K562 (cell line): ENCODE data around the gene SPATA19. TPM values are rescaled to one million over a fixed set of nuclear protein-coding genes. Genes with fewer than 3 reads are reported as not detected.

Experiments used
- ATAC-seq: fragments of 200-7000 bp; cut with Tn5 transposase; 3 replicates; pipeline ENCODE4 v1.9.1; 2020; ENCODE audit warnings: moderate library complexity
- BruUV-seq: library from RNA; stranded (reverse); fragments of 400-500 nt; replicated peaks from 2 replicates; lab custom pipeline; 2021; lab: Mats Ljungman, UMichigan
- CTCF ChIA-PET: fragments of 300-600 bp; formaldehyde crosslinking; extraction: SDS; loops from one replicate; lab custom pipeline; 2021; ENCODE audit warnings: low intra/inter-chr PET ratio; lab: Yijun Ruan, JAX
- POLR2A ChIA-PET: fragments of 300-600, 350-650 bp; sonication (Branson Sonifier 250); formaldehyde crosslinking; extraction: SDS; loops from one replicate; lab custom pipeline; 2021; ENCODE audit warnings: antibody characterized with exemption, inconsistent platforms; lab: Yijun Ruan, JAX
- DNase-seq, 4 experiments: peaks; one replicate each; pipeline versions ENCODE4 v3.0.0 to v3.0.0-alpha.2; 2011 to 2018; ENCODE audit warnings: low spot score in 3 of 4, mixed read lengths in 3 of 4; ENCODE audit errors: extremely low read depth in 1 of 4
- FAIRE-seq: peaks from 2 replicates; lab custom pipeline; 2011; peaks lifted over from hg19 to GRCh38; lab: Jason Lieb, UNC
- H2AFZ ChIP-seq: 2 replicates; pipeline ENCODE4 v1.6.0; 2011; ENCODE audit warnings: low read depth, low read length, control low read depth, inconsistent platforms
- H3K27ac ChIP-seq: fragments of 200-600 bp; 3 replicates; pipeline ENCODE4 v1.8.0; 2011; ENCODE audit warnings: low read depth, mild to moderate bottlenecking, control low read depth, inconsistent platforms, low read length, moderate library complexity, mixed read lengths; ENCODE audit errors: extremely low read depth
- H3K27me3 ChIP-seq, 2 experiments: fragments of 300-600 bp in 1 of 2; 2 replicates in 1 of 2; 3 replicates in 1 of 2; pipeline versions ENCODE4 v1.6.0 to v1.8.0; 2011; ENCODE audit warnings: inconsistent platforms in 2 of 2, low read length in 2 of 2, mild to moderate bottlenecking in 1 of 2, mixed read lengths in 1 of 2, moderate library complexity in 1 of 2; ENCODE audit not compliant: control insufficient read depth in 2 of 2, insufficient read depth in 2 of 2
- H3K36me3 ChIP-seq: fragments of 300-600 bp; 3 replicates; pipeline ENCODE4 v1.8.0; 2011; ENCODE audit warnings: mild to moderate bottlenecking, low read length, inconsistent platforms; ENCODE audit not compliant: control insufficient read depth, insufficient read depth
- H3K4me1 ChIP-seq, 2 experiments: fragments of 200-600 bp in 1 of 2; replicated peaks in 1 of 2; 2 replicates in 1 of 2; 3 replicates in 1 of 2; pipeline versions ENCODE4 v1.5.1 to v1.8.0; 2011; ENCODE audit warnings: inconsistent platforms in 2 of 2, low read length in 2 of 2, mild to moderate bottlenecking in 1 of 2, mixed read lengths in 1 of 2, moderate library complexity in 1 of 2; ENCODE audit not compliant: control insufficient read depth in 2 of 2, insufficient read depth in 2 of 2
- H3K4me2 ChIP-seq: 2 replicates; pipeline ENCODE4 v1.6.1; 2011; ENCODE audit warnings: low read length, control low read depth, inconsistent platforms, mixed read lengths; ENCODE audit not compliant: insufficient read depth
- H3K4me3 ChIP-seq: fragments of 200-600 bp; sonication (generic), shearing (Covaris generic); 2 replicates; pipeline ENCODE4 v1.5.1; 2016; ENCODE audit warnings: control low read depth, inconsistent platforms
- H3K79me2 ChIP-seq: fragments of 200-600 bp; 3 replicates; pipeline ENCODE4 v1.8.0; 2011; ENCODE audit warnings: low read length, inconsistent platforms; ENCODE audit not compliant: control insufficient read depth, insufficient read depth
- H3K9ac ChIP-seq, 2 experiments: 2 replicates each; pipeline versions ENCODE4 v1.6.0 to v1.6.1; 2011; ENCODE audit warnings: low read depth in 2 of 2, low read length in 2 of 2, control low read depth in 1 of 2, inconsistent platforms in 1 of 2, mild to moderate bottlenecking in 1 of 2, mixed read lengths in 1 of 2; ENCODE audit not compliant: insufficient read depth in 1 of 2
- H3K9me1 ChIP-seq: one replicate; pipeline ENCODE4 v1.6.0; 2011; ENCODE audit warnings: inconsistent platforms, mild to moderate bottlenecking, low read length, moderate library complexity; ENCODE audit not compliant: control insufficient read depth, insufficient read depth
- H3K9me3 ChIP-seq: replicated peaks from 2 replicates; pipeline ENCODE4 v1.5.1; 2011; ENCODE audit warnings: low read depth, low read length, inconsistent platforms; ENCODE audit not compliant: control insufficient read depth, insufficient read depth
- H4K20me1 ChIP-seq: replicated peaks from 2 replicates; pipeline ENCODE4 v1.6.1; 2011; ENCODE audit warnings: low read length, inconsistent platforms, mixed read lengths; ENCODE audit not compliant: control insufficient read depth, insufficient read depth
- GATAD2B ChIP-seq: fragments of 450-650 bp; IDR thresholded peaks from 2 replicates; pipeline ENCODE4 v1.6.1; 2017; ENCODE audit warnings: mild to moderate bottlenecking, borderline replicate concordance
- JUN ChIP-seq, 2 experiments: sonication (generic) in 1 of 2; formaldehyde crosslinking in 1 of 2; IDR thresholded peaks; 2 replicates each; pipeline versions ENCODE4 v1.6.1 to v1.8.0; 2012 to 2022; ENCODE audit warnings: borderline replicate concordance in 2 of 2, mild to moderate bottlenecking in 2 of 2, improper control_type of control experiment in 1 of 2, low read depth in 1 of 2, low read length in 1 of 2, missing genetic modification reagents in 1 of 2
- LEF1 ChIP-seq: fragments of 450-650 bp; IDR thresholded peaks from 2 replicates; pipeline ENCODE4 v1.6.1; 2016; ENCODE audit warnings: mild to moderate bottlenecking
- NUFIP1 ChIP-seq: fragments of 450-650 bp; IDR thresholded peaks from 2 replicates; pipeline ENCODE4 v1.6.1; 2018; ENCODE audit not compliant: partially characterized antibody
- SREBF1 ChIP-seq: fragments of 150-350 bp; IDR thresholded peaks from 2 replicates; pipeline ENCODE4 v1.6.1; 2014; ENCODE audit warnings: antibody characterized with exemption, low read depth, low read length, borderline replicate concordance
- SRSF9 ChIP-seq: fragments of 200-400 bp; formaldehyde crosslinking; IDR thresholded peaks from 2 replicates; pipeline ENCODE4 v1.6.1; 2017; ENCODE audit warnings: low read depth, low read length, borderline replicate concordance
- ZNF124 ChIP-seq: sonication (generic); formaldehyde crosslinking; IDR thresholded peaks from 2 replicates; pipeline ENCODE4 v1.8.1; 2022; ENCODE audit warnings: missing genetic modification reagents
- ZNF707 ChIP-seq: fragments of 250-450 bp; sonication (Bioruptor Pico); conservative IDR thresholded peaks from 2 replicates; pipeline ENCODE4 v1.8.0; 2022; ENCODE audit warnings: inconsistent platforms, mild to moderate bottlenecking, moderate library complexity
- WGBS: fragments of 100-300 bp; shearing (Covaris generic); methylation state at CpG from one replicate; pipeline ENCODE4 v1.1.6; 2016; ENCODE audit warnings: low coverage, mixed read lengths; ENCODE audit not compliant: insufficient coverage; ENCODE audit errors: missing lambda C conversion rate; 5-methylcytosine and 5-hydroxymethylcytosine counted together
- in situ Hi-C: fragments of 300-500 bp; cut with MboI; formaldehyde crosslinking; loops from 4 replicates; pipeline ENCODE4 v1.15.0; 2018; ENCODE audit warnings: inconsistent platforms, mixed read lengths
- intact Hi-C: fragments of 100-400 bp; cut with micrococcal nuclease; formaldehyde crosslinking; loops from 2 replicates; pipeline ENCODE4 v1.14.2; 2022
- polyA plus RNA-seq, 8 experiments: library from polyadenylated mRNA; depleted of rRNA in 4 of 8; stranded (reverse) in 5 of 8; unstranded in 3 of 8; fragments of >200 nt; fragmentation: Nextera tagmentation in 2 of 8; fragmentation: Illumina TruSeq in 1 of 8; extraction: Ambion mirVana in 2 of 8; extraction: Trizol in 1 of 8; gene quantifications; 2 replicates each; pipeline versions ENCODE4 v1.2.1 to v1.2.3, GENCODE V29; 2011 to 2014; ENCODE audit warnings: inconsistent platforms in 1 of 8, missing spikeins in 1 of 8
- total RNA-seq, 7 experiments: library from RNA; depleted of rRNA in 6 of 7; stranded (reverse); fragments of >200 nt in 6 of 7; fragmentation: Illumina TruSeq in 2 of 7; extraction: Trizol in 2 of 7; gene quantifications; 2 replicates each; pipeline versions ENCODE4 v1.2.1 to v1.2.3, GENCODE V29; 2011 to 2021; ENCODE audit warnings: low replicate concordance in 1 of 7
- TF ChIP-seq, protein P1 (sequence below), 2 experiments: fragments of 450-650 bp in 1 of 2; IDR thresholded peaks; 2 replicates each; pipeline ENCODE4 v1.6.1; 2011 to 2017; ENCODE audit warnings: low read depth in 2 of 2, antibody characterized with exemption in 1 of 2, borderline replicate concordance in 1 of 2, low read length in 1 of 2, mild to moderate bottlenecking in 1 of 2, mixed read lengths in 1 of 2; ENCODE audit not compliant: control insufficient read depth in 1 of 2
- TF ChIP-seq, protein P2 (sequence below): sonication (generic); formaldehyde crosslinking; IDR thresholded peaks from 2 replicates; pipeline ENCODE4 v1.8.0; 2023; ENCODE audit warnings: missing genetic modification reagents, mild to moderate bottlenecking, borderline replicate concordance

Gene SPATA19
- total and polyA plus RNA-seq, 9 of the 15 experiments (the other 6 are each of a cell fraction or from before 2014, with no cell fraction given) = not detected

DNA sequence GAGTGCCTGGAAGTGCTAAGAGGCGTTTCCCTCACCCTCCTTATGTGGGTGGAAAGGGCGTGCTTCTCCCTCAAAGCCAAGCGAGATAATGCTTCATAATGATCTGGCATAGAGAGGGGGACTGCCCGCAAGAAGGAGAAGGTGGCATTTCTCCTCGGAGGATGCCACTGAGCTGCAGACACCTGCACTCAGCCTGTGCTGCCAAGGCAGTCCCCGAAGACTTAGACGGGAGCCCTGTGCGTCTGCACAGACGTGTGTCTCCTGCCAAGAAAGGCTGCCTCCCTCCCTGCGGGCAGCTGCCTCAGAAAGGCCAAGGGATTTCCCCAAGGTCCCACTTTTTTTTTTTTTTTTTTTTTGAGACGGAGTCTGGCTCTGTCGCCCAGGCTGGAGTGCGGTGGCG lies 48.1 kb upstream of the SPATA19 start:
- H3K36me3 ChIP-seq = no peaks in the 10 kb centered on the region
- no peak overlapping the region for H3K4me3 ChIP-seq
- H3K9ac ChIP-seq = no peak overlapping the region
- ATAC-seq (no peak), DNase-seq (no peak), FAIRE-seq (no peak)
- in situ Hi-C loops (no loop called here), intact Hi-C loops (no loop called here)
- no TSS peak for BruUV-seq
- H3K9me3 ChIP-seq = no peaks in the 10 kb centered on the region
- whole genome bisulfite sequencing = under 1% methylated on average over 9 of the region's 14 CpGs
- no peaks in the 10 kb centered on the region for H4K20me1 ChIP-seq
- H3K27me3 ChIP-seq = peaks cover 0 to 7% of the 10 kb centered on the region in 2 experiments; a peak in 2 of 5 replicates
- TF ChIP-seq JUN (IDR thresholded peaks at IDR 0.05; ENCODE audit: borderline replicate concordance, low read depth, low read length) (no peak), JUN (CRISPR knock-in tag; IDR thresholded peaks at IDR 0.05; ENCODE audit: borderline replicate concordance) (no peak), SREBF1 (no peak), SRSF9 (no peak), NUFIP1 (no peak), LEF1 (no peak), ZNF707 (CRISPR knock-in tag) (no peak), ZNF124 (CRISPR knock-in tag) (no peak), GATAD2B (no peak)
- TF ChIP-seq, protein P1, sequence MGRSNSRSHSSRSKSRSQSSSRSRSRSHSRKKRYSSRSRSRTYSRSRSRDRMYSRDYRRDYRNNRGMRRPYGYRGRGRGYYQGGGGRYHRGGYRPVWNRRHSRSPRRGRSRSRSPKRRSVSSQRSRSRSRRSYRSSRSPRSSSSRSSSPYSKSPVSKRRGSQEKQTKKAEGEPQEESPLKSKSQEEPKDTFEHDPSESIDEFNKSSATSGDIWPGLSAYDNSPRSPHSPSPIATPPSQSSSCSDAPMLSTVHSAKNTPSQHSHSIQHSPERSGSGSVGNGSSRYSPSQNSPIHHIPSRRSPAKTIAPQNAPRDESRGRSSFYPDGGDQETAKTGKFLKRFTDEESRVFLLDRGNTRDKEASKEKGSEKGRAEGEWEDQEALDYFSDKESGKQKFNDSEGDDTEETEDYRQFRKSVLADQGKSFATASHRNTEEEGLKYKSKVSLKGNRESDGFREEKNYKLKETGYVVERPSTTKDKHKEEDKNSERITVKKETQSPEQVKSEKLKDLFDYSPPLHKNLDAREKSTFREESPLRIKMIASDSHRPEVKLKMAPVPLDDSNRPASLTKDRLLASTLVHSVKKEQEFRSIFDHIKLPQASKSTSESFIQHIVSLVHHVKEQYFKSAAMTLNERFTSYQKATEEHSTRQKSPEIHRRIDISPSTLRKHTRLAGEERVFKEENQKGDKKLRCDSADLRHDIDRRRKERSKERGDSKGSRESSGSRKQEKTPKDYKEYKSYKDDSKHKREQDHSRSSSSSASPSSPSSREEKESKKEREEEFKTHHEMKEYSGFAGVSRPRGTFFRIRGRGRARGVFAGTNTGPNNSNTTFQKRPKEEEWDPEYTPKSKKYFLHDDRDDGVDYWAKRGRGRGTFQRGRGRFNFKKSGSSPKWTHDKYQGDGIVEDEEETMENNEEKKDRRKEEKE (IDR thresholded peaks at IDR 0.05; ENCODE audit: borderline replicate concordance in 1 of 2, control insufficient read depth in 1 of 2, low read depth in 2 of 2, low read length in 1 of 2) = no peak
- TF ChIP-seq, protein P2, sequence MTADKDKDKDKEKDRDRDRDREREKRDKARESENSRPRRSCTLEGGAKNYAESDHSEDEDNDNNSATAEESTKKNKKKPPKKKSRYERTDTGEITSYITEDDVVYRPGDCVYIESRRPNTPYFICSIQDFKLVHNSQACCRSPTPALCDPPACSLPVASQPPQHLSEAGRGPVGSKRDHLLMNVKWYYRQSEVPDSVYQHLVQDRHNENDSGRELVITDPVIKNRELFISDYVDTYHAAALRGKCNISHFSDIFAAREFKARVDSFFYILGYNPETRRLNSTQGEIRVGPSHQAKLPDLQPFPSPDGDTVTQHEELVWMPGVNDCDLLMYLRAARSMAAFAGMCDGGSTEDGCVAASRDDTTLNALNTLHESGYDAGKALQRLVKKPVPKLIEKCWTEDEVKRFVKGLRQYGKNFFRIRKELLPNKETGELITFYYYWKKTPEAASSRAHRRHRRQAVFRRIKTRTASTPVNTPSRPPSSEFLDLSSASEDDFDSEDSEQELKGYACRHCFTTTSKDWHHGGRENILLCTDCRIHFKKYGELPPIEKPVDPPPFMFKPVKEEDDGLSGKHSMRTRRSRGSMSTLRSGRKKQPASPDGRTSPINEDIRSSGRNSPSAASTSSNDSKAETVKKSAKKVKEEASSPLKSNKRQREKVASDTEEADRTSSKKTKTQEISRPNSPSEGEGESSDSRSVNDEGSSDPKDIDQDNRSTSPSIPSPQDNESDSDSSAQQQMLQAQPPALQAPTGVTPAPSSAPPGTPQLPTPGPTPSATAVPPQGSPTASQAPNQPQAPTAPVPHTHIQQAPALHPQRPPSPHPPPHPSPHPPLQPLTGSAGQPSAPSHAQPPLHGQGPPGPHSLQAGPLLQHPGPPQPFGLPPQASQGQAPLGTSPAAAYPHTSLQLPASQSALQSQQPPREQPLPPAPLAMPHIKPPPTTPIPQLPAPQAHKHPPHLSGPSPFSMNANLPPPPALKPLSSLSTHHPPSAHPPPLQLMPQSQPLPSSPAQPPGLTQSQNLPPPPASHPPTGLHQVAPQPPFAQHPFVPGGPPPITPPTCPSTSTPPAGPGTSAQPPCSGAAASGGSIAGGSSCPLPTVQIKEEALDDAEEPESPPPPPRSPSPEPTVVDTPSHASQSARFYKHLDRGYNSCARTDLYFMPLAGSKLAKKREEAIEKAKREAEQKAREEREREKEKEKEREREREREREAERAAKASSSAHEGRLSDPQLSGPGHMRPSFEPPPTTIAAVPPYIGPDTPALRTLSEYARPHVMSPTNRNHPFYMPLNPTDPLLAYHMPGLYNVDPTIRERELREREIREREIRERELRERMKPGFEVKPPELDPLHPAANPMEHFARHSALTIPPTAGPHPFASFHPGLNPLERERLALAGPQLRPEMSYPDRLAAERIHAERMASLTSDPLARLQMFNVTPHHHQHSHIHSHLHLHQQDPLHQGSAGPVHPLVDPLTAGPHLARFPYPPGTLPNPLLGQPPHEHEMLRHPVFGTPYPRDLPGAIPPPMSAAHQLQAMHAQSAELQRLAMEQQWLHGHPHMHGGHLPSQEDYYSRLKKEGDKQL (CRISPR knock-in tag) = no peak
- H3K79me2 ChIP-seq = no peaks in the 10 kb centered on the region
- no peak overlapping the region for H3K27ac ChIP-seq
- no peaks in the 10 kb centered on the region for H3K4me1 ChIP-seq
- no peaks in the 10 kb centered on the region for H3K9me1 ChIP-seq
- H2AFZ ChIP-seq = no peak overlapping the region
- ChIA-PET CTCF (no interaction called here), POLR2A (no interaction called here)
- H3K4me2 ChIP-seq = no peak overlapping the region
